ENCODE measurements around the gene CDX1.

DNA sequence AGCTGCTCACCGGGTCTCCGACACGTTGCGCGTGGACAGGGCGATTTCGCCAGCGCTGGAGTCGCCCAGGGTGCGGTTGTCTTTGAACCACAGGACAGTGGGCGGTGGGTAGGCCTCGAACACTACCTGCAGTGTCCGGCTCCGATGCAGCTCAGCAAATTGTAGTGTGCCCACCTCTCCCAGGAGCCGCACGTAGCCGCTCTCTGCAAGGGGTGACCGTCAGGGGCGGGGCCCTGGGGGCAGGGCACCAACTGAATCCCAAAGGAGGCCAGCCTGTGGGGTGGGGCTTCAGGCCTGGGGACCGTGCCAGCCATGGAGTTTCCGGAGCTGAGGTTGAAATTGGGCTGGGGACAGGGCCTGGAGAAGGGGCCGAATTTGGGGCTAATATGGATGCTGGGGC lies 33.8 kb upstream of the CDX1 start:
- TF ChIP-seq, protein P1, sequence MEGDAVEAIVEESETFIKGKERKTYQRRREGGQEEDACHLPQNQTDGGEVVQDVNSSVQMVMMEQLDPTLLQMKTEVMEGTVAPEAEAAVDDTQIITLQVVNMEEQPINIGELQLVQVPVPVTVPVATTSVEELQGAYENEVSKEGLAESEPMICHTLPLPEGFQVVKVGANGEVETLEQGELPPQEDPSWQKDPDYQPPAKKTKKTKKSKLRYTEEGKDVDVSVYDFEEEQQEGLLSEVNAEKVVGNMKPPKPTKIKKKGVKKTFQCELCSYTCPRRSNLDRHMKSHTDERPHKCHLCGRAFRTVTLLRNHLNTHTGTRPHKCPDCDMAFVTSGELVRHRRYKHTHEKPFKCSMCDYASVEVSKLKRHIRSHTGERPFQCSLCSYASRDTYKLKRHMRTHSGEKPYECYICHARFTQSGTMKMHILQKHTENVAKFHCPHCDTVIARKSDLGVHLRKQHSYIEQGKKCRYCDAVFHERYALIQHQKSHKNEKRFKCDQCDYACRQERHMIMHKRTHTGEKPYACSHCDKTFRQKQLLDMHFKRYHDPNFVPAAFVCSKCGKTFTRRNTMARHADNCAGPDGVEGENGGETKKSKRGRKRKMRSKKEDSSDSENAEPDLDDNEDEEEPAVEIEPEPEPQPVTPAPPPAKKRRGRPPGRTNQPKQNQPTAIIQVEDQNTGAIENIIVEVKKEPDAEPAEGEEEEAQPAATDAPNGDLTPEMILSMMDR (IDR thresholded peaks at IDR 0.05), result no peak
- no peak for TF ChIP-seq POLR2A (IDR thresholded peaks at IDR 0.05)

Measured in adrenal gland (tissue), 5 donors.